Mesodermal cell (in vitro differentiated cells): ENCODE results near the gene FLNC.
A peak's percentile ranks its signal among the peaks of the same experiment; 100 is the strongest.

Source experiments
- H3K27ac ChIP-seq: 2 replicates; pipeline ENCODE4 v1.7.0; 2013; ENCODE audit warnings: mild to moderate bottlenecking, low read depth, low read length, moderate library complexity; ENCODE audit not compliant: severe bottlenecking
- H3K36me3 ChIP-seq: 2 replicates; pipeline ENCODE4 v1.7.1; 2013; ENCODE audit warnings: mild to moderate bottlenecking, low read length, moderate library complexity; ENCODE audit not compliant: control insufficient read depth, insufficient read depth
- H3K4me1 ChIP-seq: one replicate; pipeline ENCODE4 v1.7.1; 2013; ENCODE audit warnings: mild to moderate bottlenecking, low read length; ENCODE audit not compliant: insufficient read depth, control insufficient read depth, poor library complexity, severe bottlenecking
- H3K4me3 ChIP-seq: 2 replicates; pipeline ENCODE4 v1.7.0; 2013; ENCODE audit warnings: low read length, control low read depth, mild to moderate bottlenecking; ENCODE audit not compliant: insufficient read depth, poor library complexity, severe bottlenecking; ENCODE audit errors: extremely low read depth
- H3K9me3 ChIP-seq: 2 replicates; pipeline ENCODE4 v1.7.1; 2013; ENCODE audit warnings: mild to moderate bottlenecking, low read length, moderate library complexity; ENCODE audit not compliant: control insufficient read depth
- WGBS, 2 experiments: methylation state at CpG; one replicate each; pipeline ENCODE4 v1.1.5; 2013; ENCODE audit warnings: missing lambda C conversion rate in 2 of 2; ENCODE audit not compliant: insufficient coverage in 2 of 2; 5-methylcytosine and 5-hydroxymethylcytosine counted together

FLNC gene

DNA sequence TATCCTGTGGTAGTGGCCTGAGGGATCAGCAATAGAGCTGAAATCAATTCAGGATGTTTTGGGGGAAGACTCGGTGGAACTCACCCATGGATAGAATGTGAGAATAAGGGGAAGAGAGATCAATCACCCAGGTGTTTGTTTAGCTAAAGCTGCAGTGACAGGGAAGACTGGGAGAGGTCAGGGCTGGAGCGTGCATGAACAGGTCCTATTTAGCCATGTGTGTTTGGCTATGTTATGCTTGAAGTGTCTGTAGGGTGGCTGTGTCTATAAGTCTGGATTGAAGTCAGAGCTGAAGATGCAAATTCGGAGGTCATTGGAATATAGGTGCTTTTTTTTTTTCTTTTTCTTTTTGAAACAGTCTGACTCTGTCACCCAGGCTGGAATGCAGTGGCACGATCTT lies 37.0 kb downstream of the FLNC start:
- Histone ChIP-seq H3K4me1 (peaks cover 4% of the 10 kb centered on the region), H3K4me3 (no peak overlapping the region), H3K36me3 (peaks cover 19% of the 10 kb centered on the region), H3K9me3 (no peaks in the 10 kb centered on the region), H3K27ac (no peak overlapping the region)
- 85 to 86% methylated on average over 3 to 4 of the region's 4 CpGs for WGBS, 2 experiments

DNA sequence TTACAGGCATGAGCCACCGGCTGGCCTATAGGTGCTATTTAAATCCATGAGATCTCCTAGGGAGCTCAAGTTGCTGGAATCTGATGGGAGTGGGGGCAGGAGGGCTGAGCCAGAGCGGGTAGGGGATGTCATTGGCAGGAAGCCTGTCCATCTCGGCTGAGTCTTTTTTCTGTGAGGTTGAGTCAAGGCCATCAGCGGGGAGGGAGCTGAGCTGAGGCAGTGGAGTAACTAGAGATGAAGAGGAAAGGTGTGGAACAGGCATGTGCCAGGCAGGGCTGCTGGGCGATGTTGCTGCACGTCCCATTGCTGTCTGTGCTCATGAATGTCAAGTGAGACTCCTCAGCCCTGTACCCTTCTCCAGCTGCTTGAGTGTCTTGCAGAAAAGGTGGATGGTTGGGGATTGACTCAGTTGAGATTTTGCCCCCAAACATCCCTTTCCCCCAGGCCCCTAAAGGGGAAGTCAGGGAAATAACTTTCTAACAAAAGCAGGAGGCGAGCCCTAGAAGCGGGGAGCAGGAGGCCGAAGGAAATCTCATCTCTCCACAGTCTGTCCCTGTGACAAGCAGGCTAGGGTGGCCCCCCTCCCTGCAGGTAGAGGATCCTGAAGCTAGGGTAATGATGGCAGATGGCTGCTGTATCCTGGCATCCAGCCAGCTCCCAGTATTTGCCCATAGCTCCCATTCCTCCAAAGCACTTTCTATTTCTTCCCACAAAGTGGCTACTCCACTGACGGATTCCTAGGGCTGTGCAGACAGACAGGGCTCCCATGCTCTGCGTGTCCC lies 37.8 kb downstream of the FLNC start:
- Histone ChIP-seq H3K9me3 (no peaks in the 10 kb centered on the region), H3K4me1 (peaks cover 8% of the 10 kb centered on the region), H3K4me3 (no peak overlapping the region), H3K36me3 (peaks cover 19% of the 10 kb centered on the region), H3K27ac (no peak overlapping the region)
- WGBS, 2 experiments, result 74 to 84% methylated on average over 7 to 10 of the region's 11 CpGs

DNA sequence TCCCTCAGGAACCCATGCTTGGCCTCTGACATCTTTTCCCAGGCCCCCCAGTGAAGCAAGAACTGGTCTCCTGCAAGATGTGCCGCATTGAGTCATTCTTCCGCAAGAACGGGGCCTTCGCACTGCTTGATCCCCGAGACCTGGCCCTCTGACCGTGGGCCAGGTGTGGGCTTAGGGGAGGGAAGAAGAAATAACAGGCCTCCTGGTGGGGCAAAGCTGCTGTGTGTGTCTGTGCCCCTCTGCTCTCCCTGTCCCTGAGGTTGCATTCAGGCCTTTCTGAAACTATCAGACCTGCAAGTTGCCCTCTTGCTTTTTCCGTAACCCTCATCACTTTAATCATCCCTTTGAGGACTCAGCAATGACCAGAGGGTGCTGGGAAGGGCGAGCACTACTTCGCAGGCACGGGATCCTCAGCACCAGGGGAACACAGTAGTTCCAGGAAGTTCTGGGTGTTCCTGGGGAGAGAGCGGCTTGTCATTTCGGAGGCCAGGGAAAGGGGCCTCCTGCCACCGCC lies 38.5 kb downstream of the FLNC start:
- H3K9me3 ChIP-seq, result no peaks in the 10 kb centered on the region
- H3K4me1 ChIP-seq, result peaks cover 8% of the 10 kb centered on the region
- H3K4me3 ChIP-seq, result peak overlapping the region; percentile 39
- no peak overlapping the region for H3K27ac ChIP-seq
- 42 to 53% methylated on average over 9 to 11 of the region's 13 CpGs for WGBS, 2 experiments
- H3K36me3 ChIP-seq, result peaks cover 19% of the 10 kb centered on the region

DNA sequence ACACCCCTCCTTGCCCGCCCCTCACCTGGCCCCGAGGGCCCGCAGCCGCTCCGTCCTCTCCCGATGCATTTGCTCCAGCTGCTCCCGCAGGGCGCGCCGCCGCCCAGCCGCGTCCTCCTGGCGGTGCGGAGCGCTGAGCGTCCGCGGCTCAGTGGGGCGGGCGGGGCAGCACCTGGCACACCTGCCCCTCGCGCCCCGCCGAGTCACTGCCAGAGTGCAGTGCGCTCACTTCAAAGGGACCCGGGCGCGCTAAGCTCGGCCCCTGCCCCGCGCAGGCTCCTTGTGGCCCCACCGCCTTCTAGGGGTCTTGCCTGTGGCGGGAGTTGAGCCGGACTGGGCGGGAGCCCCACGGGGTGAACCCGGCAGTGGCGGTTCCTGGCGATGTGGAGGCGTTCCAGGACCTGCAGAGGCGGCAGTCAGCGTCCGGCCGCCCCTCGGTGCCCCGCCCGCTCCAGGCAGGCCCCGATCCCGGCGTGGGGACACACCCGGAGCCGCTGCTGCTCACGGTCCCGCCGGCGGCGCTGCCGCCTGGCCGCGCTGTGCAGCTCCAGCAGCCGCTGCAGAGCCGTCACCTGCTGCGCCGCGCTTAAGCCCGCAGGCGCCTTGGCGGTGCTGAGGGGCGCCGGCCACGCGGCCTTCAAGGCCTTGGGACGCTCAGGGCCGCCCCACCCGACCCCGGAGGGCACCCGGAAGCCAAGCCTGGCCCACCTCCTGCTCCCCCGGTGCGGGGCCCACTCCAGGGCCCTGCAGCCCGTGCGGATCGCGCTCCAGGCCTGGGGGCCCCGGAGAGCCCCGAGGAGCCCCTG lies 39.1 kb downstream of the FLNC start:
- H3K9me3 ChIP-seq, result no peaks in the 10 kb centered on the region
- peak overlapping the region; percentile 39 for H3K4me3 ChIP-seq
- WGBS, 2 experiments, result 1% methylated on average over 76 to 79 of the region's 86 CpGs
- H3K36me3 ChIP-seq, result peaks cover 19% of the 10 kb centered on the region
- H3K4me1 ChIP-seq, result peaks cover 8% of the 10 kb centered on the region
- H3K27ac ChIP-seq, result no peak overlapping the region

DNA sequence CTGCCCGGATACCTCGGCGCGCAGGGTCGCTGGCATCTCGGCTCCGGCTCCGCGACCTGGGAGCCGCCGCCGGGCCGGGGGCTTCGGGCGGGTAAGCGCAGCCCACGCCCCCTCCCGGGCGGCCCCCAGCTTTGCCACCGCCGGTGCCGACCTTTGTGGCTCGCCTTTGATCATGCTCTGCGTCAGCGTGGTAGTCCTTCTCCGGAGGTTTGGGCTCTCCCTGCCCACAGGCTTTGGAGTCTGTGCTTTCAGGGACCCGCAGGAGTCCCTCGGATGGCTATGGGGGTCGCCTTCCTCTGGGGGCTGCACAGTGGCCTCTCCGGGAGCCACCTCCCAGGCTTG lies 39.7 kb downstream of the FLNC start:
- Histone ChIP-seq H3K9me3 (no peaks in the 10 kb centered on the region), H3K36me3 (peaks cover 15% of the 10 kb centered on the region), H3K4me3 (peak overlapping the region; percentile 39), H3K27ac (no peak overlapping the region), H3K4me1 (peaks cover 8% of the 10 kb centered on the region)
- WGBS, 2 experiments, result 5 to 6% methylated on average over 30 of the region's 30 CpGs

DNA sequence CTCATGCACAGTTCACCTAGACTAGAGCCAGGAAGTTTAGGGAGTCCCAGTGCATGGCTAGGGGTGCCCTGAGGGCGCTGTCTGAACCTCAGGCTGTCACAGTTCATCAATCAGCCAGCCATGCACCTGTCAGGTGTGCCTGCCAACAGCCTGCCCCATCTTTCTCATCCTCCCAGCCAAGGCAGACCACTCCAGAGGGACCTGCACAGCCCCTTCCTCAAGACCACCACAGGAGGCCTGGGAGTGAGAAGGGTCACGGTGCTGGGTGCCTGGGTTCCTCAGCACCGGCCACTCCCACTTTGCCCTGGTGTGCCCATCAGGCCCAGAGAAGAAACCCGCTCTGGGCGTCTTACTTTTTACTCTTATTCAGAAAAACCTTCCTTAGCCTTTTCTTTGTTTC lies 40.8 kb downstream of the FLNC start:
- 93 to 96% methylated on average over 3 to 4 of the region's 5 CpGs for WGBS, 2 experiments

DNA sequence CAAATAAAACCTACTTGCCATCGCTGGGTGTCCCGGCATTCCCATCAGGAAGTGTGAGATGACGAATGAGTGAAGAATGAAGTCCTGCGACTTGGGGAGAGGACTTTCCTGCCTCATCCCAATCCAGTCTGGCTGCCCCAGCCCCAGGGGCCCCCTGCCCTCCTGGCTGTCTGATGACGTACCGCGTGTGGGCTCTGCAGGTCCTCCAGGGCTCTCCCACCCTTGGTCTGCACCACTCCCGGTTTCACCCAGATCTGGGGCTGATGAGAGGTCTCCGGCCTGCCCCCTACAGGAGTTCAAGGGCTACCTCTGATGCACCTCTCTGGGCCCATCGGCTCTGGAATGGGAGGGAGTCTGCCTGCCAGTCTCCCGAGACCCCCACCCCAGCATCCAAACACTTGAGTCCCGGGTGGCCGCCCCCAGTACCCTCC lies 42.2 kb downstream of the FLNC start:
- Histone ChIP-seq H3K27ac (no peak overlapping the region), H3K4me1 (peaks cover 8% of the 10 kb centered on the region), H3K4me3 (no peak overlapping the region), H3K36me3 (no peaks in the 10 kb centered on the region), H3K9me3 (no peaks in the 10 kb centered on the region)
- WGBS, 2 experiments, result 63 to 72% methylated on average over 4 to 8 of the region's 13 CpGs

More for the DNA sequence above, 40.8 kb downstream of the FLNC start:
- Histone ChIP-seq H3K27ac (no peak overlapping the region), H3K4me3 (no peak overlapping the region), H3K4me1 (peaks cover 8% of the 10 kb centered on the region), H3K36me3 (peaks cover 4% of the 10 kb centered on the region), H3K9me3 (no peaks in the 10 kb centered on the region)

DNA sequence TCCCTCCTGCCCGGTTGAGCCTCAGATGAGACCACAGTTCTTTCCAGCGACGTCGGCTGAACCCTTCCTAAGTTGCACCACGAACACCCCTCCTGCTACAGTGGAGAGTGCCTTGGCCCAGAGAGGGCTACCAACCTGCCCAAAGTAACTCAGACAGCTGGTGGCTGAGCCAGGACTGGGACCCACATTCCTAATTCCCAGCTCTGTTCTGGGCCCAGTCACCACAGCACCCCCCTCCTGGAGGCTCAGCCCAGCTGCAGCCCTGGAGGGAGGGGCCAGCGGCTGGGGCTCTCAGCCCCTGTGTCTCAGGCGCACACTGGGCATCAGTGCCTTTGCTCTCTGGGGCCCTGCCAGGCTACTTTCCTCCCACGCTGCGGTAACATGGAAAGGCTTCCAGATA lies 43.0 kb downstream of the FLNC start:
- Histone ChIP-seq H3K9me3 (no peaks in the 10 kb centered on the region), H3K4me1 (peaks cover 8% of the 10 kb centered on the region), H3K27ac (no peak overlapping the region), H3K36me3 (no peaks in the 10 kb centered on the region), H3K4me3 (no peak overlapping the region)
- 88 to 91% methylated on average over 7 of the region's 9 CpGs for WGBS, 2 experiments

DNA sequence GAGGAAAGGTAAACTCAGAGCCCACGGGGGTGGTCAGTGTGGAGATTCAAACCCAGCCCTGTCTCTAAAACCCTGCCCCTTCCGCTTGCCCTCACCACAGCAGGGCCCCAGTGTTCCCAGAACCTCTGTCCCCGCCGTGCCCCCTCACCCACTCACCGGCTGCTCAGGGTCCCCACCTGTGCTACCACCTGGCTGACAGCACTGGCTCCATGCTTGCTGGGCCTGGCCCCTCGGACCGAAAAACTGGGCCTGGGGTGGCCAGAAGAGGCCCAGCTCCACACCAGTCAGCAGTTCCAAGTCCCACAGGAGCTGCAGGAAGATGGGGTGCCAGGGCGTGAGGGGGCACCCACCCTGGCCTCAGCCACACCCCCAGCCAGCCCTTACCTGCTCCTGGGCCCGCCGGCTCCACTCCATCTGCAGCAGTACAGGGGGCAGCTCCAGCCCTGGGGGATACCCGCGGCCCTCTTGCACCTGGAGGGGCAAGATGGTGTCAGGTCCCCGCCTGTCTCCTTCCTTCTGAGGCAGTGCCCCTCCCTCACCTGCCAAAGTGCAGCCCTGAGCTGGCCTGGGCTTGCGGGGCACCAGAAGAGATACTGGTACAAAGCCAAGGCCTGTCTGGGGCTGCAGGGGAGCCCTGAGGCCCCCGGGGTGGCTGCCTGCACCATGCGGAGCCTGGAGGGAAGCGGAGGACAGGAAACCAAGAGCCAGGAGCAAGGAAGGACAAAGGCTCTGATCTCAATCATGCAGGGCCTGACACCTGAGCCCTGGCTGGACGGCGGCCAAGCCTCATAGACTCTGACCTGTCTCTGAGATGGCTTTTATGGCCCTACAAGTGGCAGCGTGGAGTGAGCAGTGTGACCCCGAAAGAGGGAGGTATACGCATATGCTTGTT lies 44.2 kb downstream of the FLNC start:
- H3K36me3 ChIP-seq, result no peaks in the 10 kb centered on the region
- 89 to 92% methylated on average over 21 of the region's 22 CpGs for WGBS, 2 experiments
- H3K4me1 ChIP-seq, result peaks cover 5% of the 10 kb centered on the region
- H3K27ac ChIP-seq, result no peak overlapping the region
- no peak overlapping the region for H3K4me3 ChIP-seq
- no peaks in the 10 kb centered on the region for H3K9me3 ChIP-seq

DNA sequence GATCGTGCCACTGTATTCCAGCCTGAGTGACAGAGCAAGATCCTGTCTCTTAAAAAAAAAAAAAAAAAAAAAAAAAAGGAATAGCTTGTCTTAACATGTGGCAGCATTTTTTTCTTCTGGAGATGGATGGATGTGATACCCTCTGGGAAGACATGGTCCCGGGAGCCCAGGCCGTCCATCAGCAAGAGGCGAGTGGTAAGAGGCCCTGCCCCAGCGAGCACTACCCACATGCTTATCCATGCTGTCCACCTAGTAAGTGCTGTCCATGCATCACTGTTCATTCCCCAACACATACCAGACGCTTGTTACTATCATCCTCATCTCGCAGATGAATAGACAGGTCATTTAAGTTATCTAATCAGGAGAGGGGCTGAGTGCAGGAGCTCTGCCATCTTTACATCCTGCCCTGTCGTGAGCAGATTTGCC lies 45.3 kb downstream of the FLNC start:
- H3K9me3 ChIP-seq, result no peaks in the 10 kb centered on the region
- H3K27ac ChIP-seq, result no peak overlapping the region
- no peaks in the 10 kb centered on the region for H3K36me3 ChIP-seq
- H3K4me3 ChIP-seq, result no peak overlapping the region
- WGBS, 2 experiments, result 52 to 93% methylated on average over 3 to 7 of the region's 8 CpGs
- H3K4me1 ChIP-seq, result peaks cover 5% of the 10 kb centered on the region
